Endothelial cell of umbilical vein (primary cell): ENCODE measurements around the gene CDKN2B-AS1. TPM values are rescaled to one million over a fixed set of nuclear protein-coding genes. Genes with fewer than 3 reads are reported as not detected.

Source experiments
- BruUV-seq: library from RNA; stranded (reverse); fragments of 400-500 nt; replicated peaks from 2 replicates; lab custom pipeline; 2021; lab: Mats Ljungman, UMichigan
- CTCF ChIA-PET: fragments of 300-600, 350-600 bp; sonication (Branson Sonifier 250); formaldehyde crosslinking; loops from one replicate; lab custom pipeline; 2021; ENCODE audit warnings: antibody characterized with exemption, inconsistent platforms; lab: Charles Lee
- POLR2A ChIA-PET: fragments of 300-600, 350-600 bp; sonication (Branson Sonifier 250); formaldehyde crosslinking; loops from one replicate; lab custom pipeline; 2021; ENCODE audit warnings: antibody characterized with exemption, inconsistent platforms; lab: Charles Lee
- DNase-seq: peaks from one replicate; pipeline ENCODE4 v3.0.0-alpha.2; 2011; ENCODE audit warnings: low read depth, low spot score
- FAIRE-seq: peaks from 2 replicates; lab custom pipeline; 2011; peaks lifted over from hg19 to GRCh38; lab: Jason Lieb, UNC
- H2AFZ ChIP-seq: 2 replicates; pipeline ENCODE4 v1.6.0; 2012; ENCODE audit warnings: low read depth, low read length, control low read depth, inconsistent platforms
- H3K27ac ChIP-seq: 2 replicates; pipeline ENCODE4 v1.5.1; 2011; ENCODE audit warnings: low read depth, mild to moderate bottlenecking, control low read depth, low read length, moderate library complexity; ENCODE audit not compliant: insufficient read depth
- H3K27me3 ChIP-seq, 2 experiments: 2 replicates each; pipeline versions ENCODE4 v1.6.0 to v1.6.1; 2011; ENCODE audit warnings: low read length in 2 of 2, mixed read lengths in 1 of 2; ENCODE audit not compliant: control insufficient read depth in 2 of 2, insufficient read depth in 2 of 2
- H3K36me3 ChIP-seq, 2 experiments: 2 replicates in 1 of 2; 3 replicates in 1 of 2; pipeline ENCODE4 v1.5.1; 2011; ENCODE audit warnings: low read length in 2 of 2, mild to moderate bottlenecking in 1 of 2, moderate library complexity in 1 of 2; ENCODE audit not compliant: control insufficient read depth in 2 of 2, insufficient read depth in 2 of 2; ENCODE audit errors: extremely low read depth in 1 of 2
- H3K4me1 ChIP-seq: 3 replicates; pipeline ENCODE4 v1.5.1; 2011; ENCODE audit warnings: mild to moderate bottlenecking, low read length; ENCODE audit not compliant: control insufficient read depth, insufficient read depth; ENCODE audit errors: extremely low read depth
- H3K4me2 ChIP-seq: 2 replicates; pipeline ENCODE4 v1.6.1; 2011; ENCODE audit warnings: low read length, control low read depth, mixed read lengths; ENCODE audit not compliant: insufficient read depth
- H3K4me3 ChIP-seq, 3 experiments: fragments of 200-600 bp in 1 of 3; sonication (generic), shearing (Covaris generic) in 1 of 3; replicated peaks in 1 of 3; 2 replicates each; pipeline ENCODE4 v1.5.1; 2011 to 2016; ENCODE audit warnings: control low read depth in 3 of 3, low read length in 3 of 3, mild to moderate bottlenecking in 2 of 3, inconsistent platforms in 1 of 3, low read depth in 1 of 3, moderate library complexity in 1 of 3; ENCODE audit not compliant: insufficient read depth in 1 of 3
- H3K79me2 ChIP-seq: 2 replicates; pipeline ENCODE4 v1.6.0; 2012; ENCODE audit warnings: low read length, inconsistent platforms; ENCODE audit not compliant: control insufficient read depth, insufficient read depth
- H3K9ac ChIP-seq: replicated peaks from 2 replicates; pipeline ENCODE3; 2011; ENCODE audit warnings: low read length, control low read depth; ENCODE audit not compliant: insufficient read depth; ENCODE audit errors: extremely low read depth
- H3K9me1 ChIP-seq: replicated peaks from 3 replicates; pipeline ENCODE4 v1.6.0; 2011; ENCODE audit warnings: mild to moderate bottlenecking, low read length; ENCODE audit not compliant: control insufficient read depth, insufficient read depth; ENCODE audit errors: extremely low read depth
- H3K9me3 ChIP-seq: replicated peaks from 2 replicates; pipeline ENCODE4 v1.5.1; 2012; ENCODE audit warnings: low read length, inconsistent platforms; ENCODE audit not compliant: control insufficient read depth, insufficient read depth
- H4K20me1 ChIP-seq: replicated peaks from 2 replicates; pipeline ENCODE3; 2011; ENCODE audit warnings: mild to moderate bottlenecking, low read length; ENCODE audit not compliant: control insufficient read depth, insufficient read depth; ENCODE audit errors: extremely low read depth
- CTCF ChIP-seq, 2 donors: IDR thresholded peaks; 1 replicate in 1 of 2; 2 replicates in 1 of 2; pipeline ENCODE4 v1.5.1; 2011; ENCODE audit warnings: low read length in 2 of 2, mild to moderate bottlenecking in 2 of 2, moderate library complexity in 2 of 2, control low read depth in 1 of 2, inconsistent platforms in 1 of 2, low read depth in 1 of 2; ENCODE audit not compliant: insufficient read depth in 1 of 2; ENCODE audit errors: extremely low read depth in 1 of 2
- FOS ChIP-seq: IDR thresholded peaks from 2 replicates; pipeline ENCODE4 v1.6.1; 2011; ENCODE audit warnings: mild to moderate bottlenecking, low read length, moderate library complexity, borderline replicate concordance; ENCODE audit not compliant: insufficient read depth
- GATA2 ChIP-seq: IDR thresholded peaks from 2 replicates; pipeline ENCODE4 v1.7.0; 2011; ENCODE audit warnings: low read depth, mild to moderate bottlenecking, moderate library complexity, mixed read lengths, low read length; ENCODE audit not compliant: insufficient read length, insufficient read depth
- dilution Hi-C: fragments of 300-500 bp; cut with MboI; formaldehyde crosslinking; loops from one replicate; pipeline ENCODE4 v1.15.0; 2019; ENCODE audit warnings: low sequenced_read_pairs; ENCODE audit not compliant: extremely low pct_ligation_motif_present
- intact Hi-C: fragments of 100-400 bp; cut with micrococcal nuclease; formaldehyde crosslinking; loops from one replicate; pipeline ENCODE4 v1.10.0; 2022
- polyA plus RNA-seq, 4 experiments: library from polyadenylated mRNA; depleted of rRNA in 3 of 4; stranded (reverse) in 3 of 4; unstranded in 1 of 4; fragments of >200 nt; gene quantifications; 2 replicates each; pipeline versions ENCODE4 v1.2.1 to v1.2.3, GENCODE V29; 2011 to 2012; ENCODE audit warnings: missing spikeins in 1 of 4
- total RNA-seq: library from RNA; stranded (reverse); gene quantifications from 2 replicates; pipeline ENCODE4 v1.2.3, GENCODE V29; 2021

The CDKN2B-AS1 gene
- total and polyA plus RNA-seq, 2 donors (not counting 3 experiments of a cell fraction or from before 2014, with no cell fraction given), result 0.44 to 1.9 TPM

GRCh38 chr9:22039258-22039657 lies 44.7 kb downstream of the CDKN2B-AS1 start:
- Histone ChIP-seq H3K27ac (no peak overlapping the region), H3K9me1 (no peaks in the 10 kb centered on the region), H3K9me3 (no peaks in the 10 kb centered on the region), H3K4me1 (peaks cover 6% of the 10 kb centered on the region), H3K79me2 (no peaks in the 10 kb centered on the region), H3K27me3 (no peaks in the 10 kb centered on the region), H3K9ac (no peak overlapping the region), H3K4me3 (no peak overlapping the region), H4K20me1 (no peaks in the 10 kb centered on the region), H2AFZ (no peak overlapping the region), H3K4me2 (no peak overlapping the region), H3K36me3 (no peaks in the 10 kb centered on the region)
- dilution Hi-C loops (no loop called here), intact Hi-C loops (loop anchor here (2.0 to 5.0 kb wide), 4 partner anchors 74 to 413 kb away; no protein-coding TSS in a partner anchor)
- FAIRE-seq (no peak), DNase-seq (no peak)
- CTCF ChIA-PET, result interaction anchor here (0.9 to 7.1 kb wide), 9 partner anchors 9 to 226 kb away, joined by 3 to 77 read pairs (median 7); partner anchors contain the start of genes CDKN2A, CDKN2B and CDKN2B-AS1
- TF ChIP-seq CTCF (IDR thresholded peaks at IDR 0.05; ENCODE audit: extremely low read depth in 1 of 2, insufficient read depth in 1 of 2, low read depth in 1 of 2, low read length in 2 of 2) (no peak), GATA2 (no peak)
- BruUV-seq, result no TSS peak
- POLR2A ChIA-PET, result no interaction called here

GRCh38 chr9:22040760-22041159 lies 46.2 kb downstream of the CDKN2B-AS1 start:
- H3K9me3 ChIP-seq, result no peaks in the 10 kb centered on the region
- no peak overlapping the region for H3K9ac ChIP-seq
- H3K27me3 ChIP-seq, result no peaks in the 10 kb centered on the region
- DNase-seq (no peak), FAIRE-seq (no peak)
- H3K36me3 ChIP-seq, result no peaks in the 10 kb centered on the region
- dilution Hi-C loops, result no loop called here
- H3K4me1 ChIP-seq, result peaks cover 21% of the 10 kb centered on the region
- ChIA-PET CTCF (interaction anchor here (1.2 to 7.1 kb wide), 7 partner anchors 11 to 228 kb away, joined by 4 to 53 read pairs (median 7); partner anchors contain the start of genes CDKN2A, CDKN2B and CDKN2B-AS1), POLR2A (no interaction called here)
- H4K20me1 ChIP-seq, result no peaks in the 10 kb centered on the region
- H2AFZ ChIP-seq, result no peak overlapping the region
- TF ChIP-seq FOS, result no peak
- peak; percentile 20 for TF ChIP-seq GATA2
- H3K4me3 ChIP-seq, result no peak overlapping the region
- intact Hi-C loops, result no loop called here
- BruUV-seq, result no TSS peak
- no peak overlapping the region for H3K27ac ChIP-seq
- no peak overlapping the region for H3K4me2 ChIP-seq
- no peaks in the 10 kb centered on the region for H3K9me1 ChIP-seq
- no peaks in the 10 kb centered on the region for H3K79me2 ChIP-seq
